IMR-90 (cell line): ENCODE data around the gene PRUNE2. TPM values are rescaled to one million over a fixed set of nuclear protein-coding genes. Genes with fewer than 3 reads are reported as not detected.

Experiments
- ATAC-seq: fragments of 200-7000 bp; cut with Tn5 transposase; 2 replicates; pipeline ENCODE4 v1.9.1; 2020; ENCODE audit warnings: low read depth, mild to moderate bottlenecking, moderate library complexity
- BruUV-seq: library from RNA; stranded (reverse); fragments of 400-500 nt; replicated peaks from 2 replicates; lab custom pipeline; 2021; lab: Mats Ljungman, UMichigan
- CTCF ChIA-PET: fragments of 300-600 bp; formaldehyde crosslinking; extraction: SDS; loops from one replicate; lab custom pipeline; 2021; ENCODE audit warnings: antibody characterized with exemption; lab: Yijun Ruan, JAX
- POLR2A ChIA-PET: fragments of 300-600 bp; sonication (Branson Sonifier 250); formaldehyde crosslinking; loops from one replicate; lab custom pipeline; 2022; ENCODE audit warnings: antibody characterized with exemption; ENCODE audit not compliant: unreplicated experiment; lab: Charles Lee
- DNase-seq: peaks from one replicate; pipeline ENCODE4 v3.0.0; 2013
- H2AFZ ChIP-seq: replicated peaks from 2 replicates; pipeline ENCODE3; 2013; ENCODE audit warnings: low read length, mild to moderate bottlenecking; ENCODE audit not compliant: poor library complexity
- H2AK5ac ChIP-seq: 2 replicates; pipeline ENCODE4 v1.6.1; 2013; ENCODE audit warnings: low read depth, low read length, inconsistent platforms
- H2AK9ac ChIP-seq: replicated peaks from 2 replicates; pipeline ENCODE3; 2013; ENCODE audit warnings: mild to moderate bottlenecking, low read depth, low read length, moderate library complexity; ENCODE audit not compliant: poor library complexity
- H2BK120ac ChIP-seq: 2 replicates; pipeline ENCODE4 v1.6.1; 2013; ENCODE audit warnings: low read depth, low read length, inconsistent platforms
- H2BK15ac ChIP-seq: 3 replicates; pipeline ENCODE4 v1.6.1; 2013; ENCODE audit warnings: low read depth, low read length, inconsistent platforms
- H2BK20ac ChIP-seq: 2 replicates; pipeline ENCODE4 v1.6.1; 2013; ENCODE audit warnings: low read depth, mild to moderate bottlenecking, inconsistent platforms, low read length, moderate library complexity
- H2BK5ac ChIP-seq: 2 replicates; pipeline ENCODE4 v1.6.1; 2013; ENCODE audit warnings: mild to moderate bottlenecking, low read depth, low read length, inconsistent platforms; ENCODE audit not compliant: poor library complexity, severe bottlenecking
- H3K14ac ChIP-seq: replicated peaks from 2 replicates; pipeline ENCODE4 v1.6.1; 2013; ENCODE audit warnings: low read depth, low read length, inconsistent platforms
- H3K18ac ChIP-seq: 2 replicates; pipeline ENCODE4 v1.6.1; 2013; ENCODE audit warnings: low read depth, low read length, control low read depth
- H3K23ac ChIP-seq: 2 replicates; pipeline ENCODE4 v1.6.1; 2013; ENCODE audit warnings: low read depth, low read length, inconsistent platforms
- H3K27ac ChIP-seq: 2 replicates; pipeline ENCODE4 v1.5.1; 2013; ENCODE audit warnings: mild to moderate bottlenecking, control low read depth, low read length; ENCODE audit not compliant: insufficient read depth
- H3K27me3 ChIP-seq: 2 replicates; pipeline ENCODE4 v1.6.1; 2013; ENCODE audit warnings: low read length; ENCODE audit not compliant: control insufficient read depth, insufficient read depth
- H3K36me3 ChIP-seq: 2 replicates; pipeline ENCODE4 v1.6.1; 2013; ENCODE audit warnings: low read length, mixed read lengths; ENCODE audit not compliant: control insufficient read depth, insufficient read depth
- H3K4ac ChIP-seq: 2 replicates; pipeline ENCODE4 v1.6.1; 2013; ENCODE audit warnings: low read depth, low read length, inconsistent platforms
- H3K4me1 ChIP-seq: 2 replicates; pipeline ENCODE4 v1.6.1; 2013; ENCODE audit warnings: low read length, mixed read lengths; ENCODE audit not compliant: control insufficient read depth, insufficient read depth
- H3K4me2 ChIP-seq: 2 replicates; pipeline ENCODE4 v1.6.1; 2013; ENCODE audit warnings: low read depth, mild to moderate bottlenecking, control low read depth, low read length, moderate library complexity
- H3K4me3 ChIP-seq: 2 replicates; pipeline ENCODE4 v1.5.1; 2013; ENCODE audit warnings: low read depth, mild to moderate bottlenecking, control low read depth, low read length, moderate library complexity; ENCODE audit not compliant: insufficient read depth
- H3K56ac ChIP-seq: 2 replicates; pipeline ENCODE4 v1.6.1; 2013; ENCODE audit warnings: low read length, inconsistent platforms; ENCODE audit not compliant: insufficient read depth; ENCODE audit errors: extremely low read depth
- H3K79me1 ChIP-seq, 2 experiments: 2 replicates each; pipeline ENCODE4 v1.6.1; 2013; ENCODE audit warnings: low read length in 2 of 2, inconsistent platforms in 1 of 2, low read depth in 1 of 2
- H3K9ac ChIP-seq: 2 replicates; pipeline ENCODE4 v1.6.1; 2013; ENCODE audit warnings: low read depth, low read length, control low read depth
- H3K9me1 ChIP-seq: 2 replicates; pipeline ENCODE4 v1.6.1; 2013; ENCODE audit warnings: low read length, inconsistent platforms; ENCODE audit not compliant: insufficient read depth
- H3K9me3 ChIP-seq: 2 replicates; pipeline ENCODE4 v1.6.1; 2013; ENCODE audit warnings: low read length; ENCODE audit not compliant: control insufficient read depth, insufficient read depth
- H4K20me1 ChIP-seq: 2 replicates; pipeline ENCODE4 v1.6.1; 2013; ENCODE audit warnings: low read length, inconsistent platforms; ENCODE audit not compliant: insufficient read depth
- H4K5ac ChIP-seq: 2 replicates; pipeline ENCODE4 v1.6.1; 2013; ENCODE audit warnings: mild to moderate bottlenecking, low read depth, low read length, control low read depth
- H4K8ac ChIP-seq, 2 experiments: 2 replicates each; pipeline ENCODE4 v1.6.1; 2013; ENCODE audit warnings: low read depth in 2 of 2, low read length in 2 of 2, control low read depth in 1 of 2, inconsistent platforms in 1 of 2
- H4K91ac ChIP-seq: 2 replicates; pipeline ENCODE4 v1.6.1; 2013; ENCODE audit warnings: low read depth, low read length, inconsistent platforms; ENCODE audit not compliant: insufficient read depth
- CHD1 ChIP-seq: IDR thresholded peaks from 2 replicates; pipeline ENCODE4 v1.6.1; 2012; ENCODE audit warnings: low read depth, low read length, improper control_type of control experiment
- ELK1 ChIP-seq: fragments of 150-350 bp; IDR thresholded peaks from 2 replicates; pipeline ENCODE4 v1.6.1; 2016; ENCODE audit warnings: low read depth, mild to moderate bottlenecking, low read length, moderate library complexity, borderline replicate concordance
- MAZ ChIP-seq: IDR thresholded peaks from 2 replicates; pipeline ENCODE4 v1.6.1; 2012; ENCODE audit warnings: low read depth, mild to moderate bottlenecking, low read length, improper control_type of control experiment, moderate library complexity, borderline replicate concordance
- RCOR1 ChIP-seq: IDR thresholded peaks from 2 replicates; pipeline ENCODE4 v1.6.1; 2012; ENCODE audit warnings: mild to moderate bottlenecking, low read length, improper control_type of control experiment; ENCODE audit not compliant: insufficient replicate concordance
- WGBS, 2 experiments: methylation state at CpG; one replicate each; pipeline versions ENCODE4 v1.1.5 to v1.1.7; 2013; ENCODE audit warnings: missing lambda C conversion rate in 2 of 2; ENCODE audit not compliant: insufficient read length in 1 of 2; ENCODE audit errors: extremely low coverage in 2 of 2; 5-methylcytosine and 5-hydroxymethylcytosine counted together
- dilution Hi-C: fragments of 300-500 bp; cut with HindIII; formaldehyde crosslinking; loops from one replicate; pipeline ENCODE4 v1.14.3; 2018; ENCODE audit warnings: low sequenced_read_pairs; ENCODE audit not compliant: unreplicated experiment
- in situ Hi-C: fragments of 300-500 bp; cut with MboI; formaldehyde crosslinking; loops from 3 replicates; pipeline ENCODE4 v1.14.3; 2019; ENCODE audit warnings: low sequenced_read_pairs, inconsistent platforms, mixed read lengths
- intact Hi-C: fragments of 100-400 bp; cut with micrococcal nuclease; formaldehyde crosslinking; loops from 2 replicates; pipeline ENCODE4 v1.10.0; 2022
- polyA plus RNA-seq, 3 experiments: library from polyadenylated mRNA; depleted of rRNA; stranded (reverse); fragments of >200 nt; gene quantifications; 2 replicates each; pipeline ENCODE4 v1.2.3, GENCODE V29; 2012; ENCODE audit warnings: low replicate concordance in 1 of 3
- total RNA-seq: library from RNA; depleted of rRNA; stranded (reverse); fragments of >200 nt; gene quantifications from 2 replicates; pipeline ENCODE4 v1.2.3, GENCODE V29; 2012

Gene PRUNE2
- total and polyA plus RNA-seq, 2 of the 4 experiments (the other 2 are of a cell fraction), result 0.70 to 1.6 TPM

GRCh38 chr9:76898786-76899185 is 7.1 kb downstream of the PRUNE2 start:
- H3K4me2 ChIP-seq, result no peak overlapping the region
- no peak overlapping the region for H3K56ac ChIP-seq
- H3K27me3 ChIP-seq, result peaks cover 22% of the 10 kb centered on the region
- DNase-seq, result no peak
- no peak overlapping the region for H3K4ac ChIP-seq
- no peaks in the 10 kb centered on the region for H3K36me3 ChIP-seq
- H3K27ac ChIP-seq, result no peak overlapping the region
- no peak overlapping the region for H4K8ac ChIP-seq
- no peak overlapping the region for H2AK5ac ChIP-seq
- no peak overlapping the region for H2BK15ac ChIP-seq
- no peak overlapping the region for H4K5ac ChIP-seq
- H4K91ac ChIP-seq, result no peak overlapping the region
- H2BK5ac ChIP-seq, result no peak overlapping the region
- H4K20me1 ChIP-seq, result no peaks in the 10 kb centered on the region
- H3K14ac ChIP-seq, result no peak overlapping the region
- no CpG with 5 or more reads among the region's 2 CpGs for WGBS, 2 experiments
- POLR2A ChIA-PET, result no interaction called here
- no peak overlapping the region for H2AK9ac ChIP-seq
- H3K79me1 ChIP-seq, result no peaks in the 10 kb centered on the region
- intact Hi-C loops, result no loop called here
- no peaks in the 10 kb centered on the region for H3K9me3 ChIP-seq
- no peak overlapping the region for H3K18ac ChIP-seq
- ATAC-seq, result no peak
- H2BK120ac ChIP-seq, result no peak overlapping the region
- CTCF ChIA-PET, result no interaction called here
- H3K9me1 ChIP-seq, result no peaks in the 10 kb centered on the region
- no peak overlapping the region for H3K23ac ChIP-seq
- dilution Hi-C loops, result no loop called here
- no peak overlapping the region for H3K4me3 ChIP-seq
- in situ Hi-C loops, result no loop called here
- H2AFZ ChIP-seq, result no peak overlapping the region
- TF ChIP-seq ELK1 (no peak), RCOR1 (no peak), MAZ (no peak), CHD1 (no peak)
- H3K4me1 ChIP-seq, result peaks cover 2% of the 10 kb centered on the region; the same call in 1 of the 2 replicates
- no peak overlapping the region for H2BK20ac ChIP-seq
- no peak overlapping the region for H3K9ac ChIP-seq
- no TSS peak for BruUV-seq
